Bone marrow (tissue), 2 donors: ENCODE results near the gene HDAC4.

ENCODE experiments used
- DNase-seq, 2 donors: peaks; one replicate each; lab custom pipeline; 2025; lab: John Stamatoyannopoulos, UW

HDAC4 gene

GRCh38 chr2:239119346-239120126, 281.3 kb downstream of the HDAC4 start:
- no peak for DNase-seq

GRCh38 chr2:239118675-239119211, 282.1 kb downstream of the HDAC4 start:
- no peak for DNase-seq

DNA sequence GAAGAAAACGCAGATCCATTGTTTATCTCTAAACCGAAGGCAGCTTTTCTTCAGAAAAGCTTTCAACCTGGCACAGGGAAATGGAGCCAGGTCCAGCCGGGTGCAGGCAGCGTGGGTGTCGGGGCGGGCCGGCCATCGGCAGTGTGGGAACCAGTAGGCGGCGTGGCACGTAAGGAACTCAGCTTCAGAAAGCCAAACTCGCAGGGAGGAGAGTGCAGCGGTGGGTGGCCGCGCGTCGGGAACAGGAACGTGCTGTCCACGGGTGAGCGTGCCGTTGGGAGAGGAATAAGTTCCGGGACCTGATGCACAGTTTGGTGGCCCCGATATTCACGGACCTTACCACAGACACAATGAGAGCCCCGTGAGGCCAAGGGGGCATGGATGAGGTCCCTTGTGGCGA, 282.6 kb downstream of the HDAC4 start:
- no peak for DNase-seq

GRCh38 chr2:239117831-239118230, 283.0 kb downstream of the HDAC4 start:
- DNase-seq = no peak

- no peak for DNase-seq
These were observed 284.2 kb downstream of the HDAC4 start for GRCh38 chr2:239116456-239117246.

DNA sequence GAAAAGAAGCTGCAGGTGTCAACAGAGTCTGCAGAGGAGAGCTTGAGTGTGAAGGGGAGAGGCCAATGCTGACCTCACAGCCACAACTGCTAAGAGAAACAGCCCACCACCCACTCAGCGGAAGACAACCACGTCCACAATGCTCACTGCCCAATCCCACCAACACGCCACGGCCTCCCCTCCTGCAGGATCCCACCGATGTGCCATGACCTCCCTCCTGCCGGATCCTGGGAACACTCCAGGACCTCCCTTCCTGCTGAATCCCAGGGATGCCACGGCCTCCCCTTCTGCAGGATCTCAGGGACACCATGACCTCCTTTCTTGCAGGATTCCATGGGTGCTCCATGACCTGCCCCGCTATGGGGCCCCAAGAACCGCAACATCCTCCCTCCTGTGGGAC, 285.2 kb downstream of the HDAC4 start:
- no peak for DNase-seq

GRCh38 chr2:239114616-239115265, 286.1 kb downstream of the HDAC4 start:
- no peak for DNase-seq

- DNase-seq = no peak
These were observed 286.7 kb downstream of the HDAC4 start for GRCh38 chr2:239114119-239114581.

- DNase-seq = no peak
These were observed 287.2 kb downstream of the HDAC4 start for GRCh38 chr2:239113615-239114014.

DNA sequence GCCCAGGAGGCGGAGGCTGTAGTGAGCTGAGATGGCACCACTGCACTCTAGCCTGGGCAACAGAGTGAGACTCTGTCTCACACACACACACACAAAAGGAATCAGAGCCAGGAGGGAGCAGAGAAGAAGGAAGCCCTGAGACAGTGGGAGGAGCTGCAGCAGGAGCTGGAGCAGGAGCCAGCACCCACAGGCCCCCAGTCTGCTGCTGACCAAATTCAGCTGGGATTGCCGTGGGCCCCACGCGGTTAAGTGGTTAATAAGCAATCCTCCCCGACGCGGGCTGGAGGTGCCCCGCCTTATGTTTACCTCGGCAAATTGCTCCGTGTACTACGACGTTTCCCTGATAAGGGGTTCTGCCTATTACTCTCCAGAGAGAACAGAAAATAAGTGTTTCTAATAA, 287.6 kb downstream of the HDAC4 start:
- DNase-seq = no peak

GRCh38 chr2:239112127-239112774, 288.6 kb downstream of the HDAC4 start:
- no peak for DNase-seq

DNA sequence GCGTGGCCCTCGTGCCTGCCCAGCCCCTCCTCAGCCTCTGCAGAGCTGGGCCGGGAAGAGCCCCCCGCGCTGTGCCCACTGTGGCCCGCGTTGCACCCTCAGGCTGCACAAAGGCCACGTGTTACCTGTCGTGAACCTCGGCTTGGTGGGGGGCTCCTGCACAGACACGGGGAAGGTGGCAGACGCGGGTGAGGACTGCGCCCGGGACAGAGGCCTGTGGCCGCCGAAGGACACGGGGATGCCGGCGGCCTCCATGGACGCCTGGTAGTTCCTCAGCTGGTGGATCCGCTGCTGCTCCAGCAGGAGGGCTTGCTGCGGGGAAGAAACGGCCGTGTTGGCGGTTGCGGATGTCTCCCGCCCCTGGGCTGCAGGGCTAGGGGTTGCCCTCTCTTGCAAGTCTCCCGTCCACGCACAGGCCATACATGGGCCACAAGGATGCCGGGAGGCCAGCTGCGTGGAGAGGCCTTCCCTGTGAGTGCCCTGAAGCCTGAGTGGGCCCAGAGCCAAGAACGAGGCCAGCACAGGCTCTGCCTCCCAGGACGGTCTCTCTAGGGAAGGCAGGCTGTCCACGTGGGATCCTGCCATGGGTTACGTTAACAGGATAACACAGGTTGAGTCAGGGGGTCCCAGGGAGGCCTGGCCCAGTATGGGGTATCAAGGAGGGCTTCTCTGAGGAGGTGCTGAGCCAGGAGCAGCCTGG, 289.3 kb downstream of the HDAC4 start:
- no peak for DNase-seq

DNA sequence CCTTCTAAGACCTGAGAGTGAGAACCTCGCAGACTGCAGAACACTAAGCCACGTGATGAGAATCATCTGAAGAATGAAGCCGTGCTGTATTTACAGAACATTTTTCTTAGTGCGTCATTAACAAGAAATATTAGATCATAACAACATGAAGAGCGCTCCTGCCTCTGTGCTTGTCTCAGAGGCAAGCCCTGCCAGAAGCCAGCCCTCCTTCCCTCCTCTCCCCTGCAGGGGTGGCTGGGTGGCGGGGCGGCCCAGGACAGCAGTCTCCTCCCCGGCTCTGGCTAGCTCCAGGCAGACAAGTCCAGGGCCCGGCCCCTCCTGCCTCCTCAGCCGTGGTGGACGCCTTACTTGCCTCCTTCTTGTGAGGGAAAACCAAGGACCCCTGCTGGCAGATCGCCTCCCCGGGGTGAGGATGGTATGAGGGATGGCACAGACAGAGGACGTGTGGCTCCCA, 290.2 kb downstream of the HDAC4 start:
- no peak for DNase-seq

- DNase-seq = no peak
These were observed 290.8 kb downstream of the HDAC4 start for GRCh38 chr2:239109928-239110545.

DNA sequence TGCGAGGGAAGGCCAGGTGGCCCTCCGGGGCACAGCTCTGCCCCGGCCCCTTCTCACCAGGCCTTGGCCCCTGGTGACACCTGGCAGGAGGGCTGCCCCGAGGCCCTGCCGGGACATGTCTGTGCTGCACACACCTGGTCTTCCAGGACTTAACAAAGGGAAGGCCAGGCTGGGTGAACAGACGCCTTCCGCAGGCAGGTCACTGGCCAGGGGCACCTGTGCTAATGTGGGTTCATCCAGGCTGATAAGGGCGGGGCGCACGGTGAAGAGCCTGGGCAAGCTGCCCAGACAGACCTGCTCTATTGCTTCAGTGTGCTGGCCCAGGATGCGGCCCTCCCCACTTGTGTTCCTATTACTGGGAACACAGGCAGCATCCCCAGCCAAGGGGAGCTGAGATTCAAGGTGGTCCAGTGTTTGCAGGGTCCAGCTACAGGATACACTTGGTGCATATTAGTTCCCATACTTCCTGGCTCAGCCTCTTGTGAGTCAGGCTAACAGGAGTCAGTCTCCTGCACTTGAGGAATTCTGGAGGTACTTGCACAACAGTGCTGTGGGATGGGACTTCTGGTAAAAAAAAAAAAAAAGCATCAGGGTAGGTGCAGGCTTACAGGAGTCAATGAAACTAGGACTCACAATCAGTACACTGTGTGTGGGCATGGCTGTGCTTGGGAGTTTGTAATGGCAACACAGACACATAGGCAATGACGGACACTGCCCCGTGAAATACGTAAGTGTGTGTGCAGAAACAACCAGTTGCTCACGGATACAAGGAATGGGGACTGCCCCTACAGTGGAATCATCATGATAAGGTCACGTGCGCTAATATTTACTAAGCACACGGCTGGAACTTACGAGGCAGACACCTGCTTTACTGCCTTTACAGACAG, 291.5 kb downstream of the HDAC4 start:
- DNase-seq = no peak

DNA sequence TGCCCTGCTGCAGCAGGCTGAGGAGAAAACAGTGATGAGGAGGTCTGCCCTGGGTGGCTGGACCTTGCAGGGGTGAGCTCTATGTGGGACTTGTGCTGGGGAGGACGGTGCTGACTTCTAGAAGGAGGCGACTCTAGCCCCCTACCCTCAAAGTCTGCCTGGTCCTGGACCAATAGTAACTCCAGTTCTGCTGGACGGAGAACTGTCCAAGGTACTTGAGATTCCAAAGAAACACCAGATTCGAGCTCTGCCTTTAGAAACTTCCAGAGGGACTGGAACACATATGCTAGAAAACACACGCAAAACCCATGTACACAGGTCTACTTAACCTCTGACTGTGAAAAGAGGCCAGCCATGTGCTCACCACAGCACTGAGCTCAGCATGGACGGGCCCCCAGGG, 292.4 kb downstream of the HDAC4 start:
- no peak for DNase-seq

DNA sequence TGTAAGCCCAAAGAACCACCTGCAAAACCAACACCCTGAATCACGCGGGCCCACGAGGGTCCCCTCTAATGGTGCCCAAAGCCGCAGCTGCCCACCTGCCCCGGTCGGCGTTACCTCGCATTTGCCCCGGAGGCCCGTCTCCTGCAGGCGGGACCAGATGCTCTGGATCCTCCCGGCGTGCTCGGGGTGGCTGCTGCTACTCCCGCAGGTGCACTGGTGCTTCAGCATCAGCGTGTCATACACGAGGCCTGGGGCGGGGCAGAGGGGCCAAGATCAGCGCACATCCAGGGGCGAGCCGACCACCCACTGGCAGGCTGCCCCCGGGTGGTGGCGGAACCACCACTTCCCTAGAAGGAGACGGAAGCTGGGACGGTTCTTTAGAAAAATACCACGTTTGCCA, 292.9 kb downstream of the HDAC4 start:
- no peak for DNase-seq

DNA sequence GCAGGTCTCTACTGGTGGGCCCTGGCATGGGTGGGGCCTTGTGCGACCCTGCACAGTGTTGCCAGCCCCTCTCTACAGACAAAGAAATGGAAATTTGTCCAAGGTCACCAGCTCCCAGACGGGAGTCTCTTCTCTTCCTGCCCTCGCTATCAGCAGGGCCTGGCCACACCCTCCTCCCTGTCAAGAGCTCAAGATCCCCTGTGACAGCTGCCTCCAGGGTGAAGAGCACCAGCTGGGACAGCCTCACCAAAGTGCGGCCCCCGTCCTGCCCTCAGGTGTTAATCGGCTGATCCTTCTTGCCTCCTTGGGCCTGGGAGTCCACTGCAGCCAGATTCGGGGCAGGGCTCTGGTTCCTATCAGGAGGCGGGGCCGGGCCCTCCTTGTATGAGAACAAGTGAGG, 293.9 kb downstream of the HDAC4 start:
- DNase-seq = no peak

GRCh38 chr2:239106314-239106908, 294.4 kb downstream of the HDAC4 start:
- DNase-seq = no peak
